ENCODE results near the gene KIAA1614.

- TF ChIP-seq CTCF (IDR thresholded peaks at IDR 0.05) (no peak), POLR2A (IDR thresholded peaks at IDR 0.05) (no peak)
Measured at GRCh38 chr1:180951186-180951745, 38.6 kb downstream of the KIAA1614 start.
